Tibial nerve (tissue), 3 donors: ENCODE results near the gene DNM3.

Experiments used
- POLR2A ChIP-seq, 2 donors: fragments of 450-650 bp; IDR thresholded peaks; one replicate each; pipeline ENCODE4 v1.6.1; 2017; ENCODE audit warnings: antibody characterized with exemption in 2 of 2, mild to moderate bottlenecking in 2 of 2, moderate library complexity in 2 of 2
- TF ChIP-seq, protein P1 (sequence below), 5 experiments: fragments of 200-600 bp in 3 of 5; fragments of 450-650 bp in 2 of 5; sonication (generic) in 3 of 5; IDR thresholded peaks; one replicate each; pipeline ENCODE4 v1.5.1; 2016 to 2019; ENCODE audit warnings: antibody characterized with exemption in 5 of 5, mild to moderate bottlenecking in 3 of 5, moderate library complexity in 2 of 5

DNA sequence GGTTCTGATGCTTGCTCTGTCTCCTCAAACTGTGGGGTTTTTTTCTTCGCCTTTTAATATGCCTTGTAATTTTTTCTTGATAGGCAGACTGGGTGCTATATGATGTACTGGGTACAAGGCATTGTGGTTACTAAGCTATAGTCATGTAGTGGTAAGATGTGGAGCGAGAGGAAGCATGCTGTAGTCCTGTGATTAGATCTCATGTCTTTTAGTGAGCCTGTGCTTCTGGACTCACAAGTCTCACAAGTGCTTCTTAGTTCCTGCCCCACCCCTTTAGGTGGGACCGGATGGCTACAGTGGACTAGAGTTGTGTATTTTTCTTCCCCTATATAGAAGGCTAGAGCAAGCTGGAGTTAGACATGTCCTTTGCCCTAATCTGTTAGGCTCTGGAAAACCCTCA lies 178.7 kb downstream of the DNM3 start:
- TF ChIP-seq, protein P1, sequence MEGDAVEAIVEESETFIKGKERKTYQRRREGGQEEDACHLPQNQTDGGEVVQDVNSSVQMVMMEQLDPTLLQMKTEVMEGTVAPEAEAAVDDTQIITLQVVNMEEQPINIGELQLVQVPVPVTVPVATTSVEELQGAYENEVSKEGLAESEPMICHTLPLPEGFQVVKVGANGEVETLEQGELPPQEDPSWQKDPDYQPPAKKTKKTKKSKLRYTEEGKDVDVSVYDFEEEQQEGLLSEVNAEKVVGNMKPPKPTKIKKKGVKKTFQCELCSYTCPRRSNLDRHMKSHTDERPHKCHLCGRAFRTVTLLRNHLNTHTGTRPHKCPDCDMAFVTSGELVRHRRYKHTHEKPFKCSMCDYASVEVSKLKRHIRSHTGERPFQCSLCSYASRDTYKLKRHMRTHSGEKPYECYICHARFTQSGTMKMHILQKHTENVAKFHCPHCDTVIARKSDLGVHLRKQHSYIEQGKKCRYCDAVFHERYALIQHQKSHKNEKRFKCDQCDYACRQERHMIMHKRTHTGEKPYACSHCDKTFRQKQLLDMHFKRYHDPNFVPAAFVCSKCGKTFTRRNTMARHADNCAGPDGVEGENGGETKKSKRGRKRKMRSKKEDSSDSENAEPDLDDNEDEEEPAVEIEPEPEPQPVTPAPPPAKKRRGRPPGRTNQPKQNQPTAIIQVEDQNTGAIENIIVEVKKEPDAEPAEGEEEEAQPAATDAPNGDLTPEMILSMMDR (IDR thresholded peaks at IDR 0.05) = no peak
- no peak for TF ChIP-seq POLR2A (IDR thresholded peaks at IDR 0.05)
